GM12873 (cell line): ENCODE results near the gene CD74.

Experiments
- CTCF ChIP-seq: IDR thresholded peaks from 2 replicates; pipeline ENCODE4 v1.5.1; 2012; ENCODE audit warnings: low read depth, mild to moderate bottlenecking, moderate library complexity, low read length, control low read depth; ENCODE audit not compliant: insufficient read depth; ENCODE audit errors: missing control alignments

Gene CD74

GRCh38 chr5:150446088-150446487 lies 33.4 kb upstream of the CD74 start:
- no peak for TF ChIP-seq CTCF

- TF ChIP-seq CTCF = no peak
These were observed 32.1 kb upstream of the CD74 start for GRCh38 chr5:150444770-150445169.

- no peak for TF ChIP-seq CTCF
These were observed 30.7 kb upstream of the CD74 start for GRCh38 chr5:150443242-150444075.

GRCh38 chr5:150442699-150443080 lies 30.0 kb upstream of the CD74 start:
- TF ChIP-seq CTCF = no peak

GRCh38 chr5:150441813-150442698 lies 29.3 kb upstream of the CD74 start:
- no peak for TF ChIP-seq CTCF

- no peak for TF ChIP-seq CTCF
These were observed 28.5 kb upstream of the CD74 start for GRCh38 chr5:150440948-150441812.
